ENCODE data around the gene C3orf20. TPM values are rescaled to one million over a fixed set of nuclear protein-coding genes. Genes with fewer than 3 reads are reported as not detected.

C3orf20 gene
- polyA plus RNA-seq, 1 donor from 2014 or later, result not detected

DNA sequence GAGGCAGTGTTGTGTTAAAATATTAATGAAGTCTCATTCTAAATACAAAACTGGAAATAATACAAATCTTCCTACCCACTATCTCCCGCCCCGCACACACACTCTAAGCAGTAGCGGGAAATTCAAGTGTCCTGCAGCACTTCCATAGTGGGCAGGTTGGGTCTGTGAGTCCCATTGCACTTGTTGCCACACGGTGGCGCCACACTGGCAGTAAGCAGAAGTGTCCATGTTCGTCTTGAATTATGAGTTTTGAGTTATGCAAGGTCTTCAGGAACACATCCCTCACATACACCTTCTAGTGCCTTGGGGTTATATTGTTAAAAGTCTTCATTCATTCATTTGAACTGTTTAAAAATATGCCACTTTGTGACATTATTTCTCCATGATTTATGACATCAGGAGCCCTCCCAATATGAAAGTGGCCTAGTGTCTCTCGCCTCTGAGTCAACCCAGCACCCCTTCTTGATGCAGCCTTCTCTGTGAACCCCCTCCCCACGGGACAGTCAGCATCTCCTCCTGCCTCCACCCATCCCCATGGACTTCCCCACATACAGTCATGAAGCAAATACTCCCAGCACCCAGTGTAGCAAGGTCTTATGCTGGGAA is 41.0 kb upstream of the C3orf20 start:
- no peak for TF ChIP-seq EP300 (conservative IDR thresholded peaks at IDR 0.05; ENCODE audit: poor library complexity, severe bottlenecking)
- peak; percentile 21 for TF ChIP-seq SMC3 (conservative IDR thresholded peaks at IDR 0.05; ENCODE audit: poor library complexity)
- TF ChIP-seq EZH2 (IDR thresholded peaks at IDR 0.05; ENCODE audit: borderline replicate concordance, insufficient read depth, low read length, poor library complexity, severe bottlenecking), result no peak
- TF ChIP-seq MXI1 (conservative IDR thresholded peaks at IDR 0.05; ENCODE audit: poor library complexity, severe bottlenecking), result no peak
- TF ChIP-seq TAF1 (IDR thresholded peaks at IDR 0.05; ENCODE audit: low read depth), result no peak
- TF ChIP-seq CTCF (IDR thresholded peaks at IDR 0.05; ENCODE audit: poor library complexity, severe bottlenecking), result peak; percentile 45
- no peak for TF ChIP-seq REST (IDR thresholded peaks at IDR 0.05; ENCODE audit: borderline replicate concordance)
- no peak for TF ChIP-seq RAD21 (conservative IDR thresholded peaks at IDR 0.05)
- no peak for TF ChIP-seq POLR2AphosphoS5 (IDR thresholded peaks at IDR 0.05)
- no peak overlapping the region for H3K4me2 ChIP-seq (ENCODE audit: low read length)
- H3K9ac ChIP-seq (ENCODE audit: low read length), result no peak overlapping the region
- H3K4me3 ChIP-seq (ENCODE audit: low read length), result no peak overlapping the region
- no peaks in the 10 kb centered on the region for H3K27me3 ChIP-seq (ENCODE audit: insufficient read depth, low read depth, low read length)
- no peaks in the 10 kb centered on the region for H3K79me2 ChIP-seq (replicated peaks; ENCODE audit: insufficient read depth, low read length)
- H2AFZ ChIP-seq (ENCODE audit: low read depth, low read length), result no peak overlapping the region
- no peaks in the 10 kb centered on the region for H3K36me3 ChIP-seq (ENCODE audit: insufficient read depth, low read length)
- no peaks in the 10 kb centered on the region for H3K9me2 ChIP-seq (ENCODE audit: insufficient read depth, low read length)
- H4K20me1 ChIP-seq (ENCODE audit: insufficient read depth), result no peaks in the 10 kb centered on the region
- H3K27ac ChIP-seq (ENCODE audit: low read length), result no peak overlapping the region
- H3F3A ChIP-seq (ENCODE audit: insufficient read depth, low read length, poor library complexity, severe bottlenecking), result no peaks in the 10 kb centered on the region
- no peaks in the 10 kb centered on the region for H3K9me3 ChIP-seq (ENCODE audit: low read length)

GRCh38 chr3:14634763-14635400 is 40.1 kb upstream of the C3orf20 start:
- H3F3A ChIP-seq (ENCODE audit: insufficient read depth, low read length, poor library complexity, severe bottlenecking), result no peaks in the 10 kb centered on the region
- no peak overlapping the region for H3K4me3 ChIP-seq (ENCODE audit: low read length)
- H2AFZ ChIP-seq (ENCODE audit: low read depth, low read length), result no peak overlapping the region
- no peaks in the 10 kb centered on the region for H3K27me3 ChIP-seq (ENCODE audit: insufficient read depth, low read depth, low read length)
- no peaks in the 10 kb centered on the region for H3K36me3 ChIP-seq (ENCODE audit: insufficient read depth, low read length)
- H3K4me2 ChIP-seq (ENCODE audit: low read length), result no peak overlapping the region
- H3K79me2 ChIP-seq (replicated peaks; ENCODE audit: insufficient read depth, low read length), result no peaks in the 10 kb centered on the region
- H3K9me3 ChIP-seq (ENCODE audit: low read length), result no peaks in the 10 kb centered on the region
- TF ChIP-seq EZH2 (IDR thresholded peaks at IDR 0.05; ENCODE audit: borderline replicate concordance, insufficient read depth, low read length, poor library complexity, severe bottlenecking) (no peak), RAD21 (conservative IDR thresholded peaks at IDR 0.05) (no peak), CTCF (IDR thresholded peaks at IDR 0.05; ENCODE audit: poor library complexity, severe bottlenecking) (no peak), SMC3 (conservative IDR thresholded peaks at IDR 0.05; ENCODE audit: poor library complexity) (no peak), REST (IDR thresholded peaks at IDR 0.05; ENCODE audit: borderline replicate concordance) (no peak), TAF1 (IDR thresholded peaks at IDR 0.05; ENCODE audit: low read depth) (no peak), MXI1 (conservative IDR thresholded peaks at IDR 0.05; ENCODE audit: poor library complexity, severe bottlenecking) (no peak), POLR2AphosphoS5 (IDR thresholded peaks at IDR 0.05) (no peak), EP300 (conservative IDR thresholded peaks at IDR 0.05; ENCODE audit: poor library complexity, severe bottlenecking) (no peak)
- H3K9ac ChIP-seq (ENCODE audit: low read length), result no peak overlapping the region
- H3K9me2 ChIP-seq (ENCODE audit: insufficient read depth, low read length), result no peaks in the 10 kb centered on the region
- no peaks in the 10 kb centered on the region for H4K20me1 ChIP-seq (ENCODE audit: insufficient read depth)
- H3K27ac ChIP-seq (ENCODE audit: low read length), result no peak overlapping the region

All from neural cell (in vitro differentiated cells).